Measurements from ENCODE around the gene LRIT1. TPM values are rescaled to one million over a fixed set of nuclear protein-coding genes. Genes with fewer than 3 reads are reported as not detected.

LRIT1 gene
- total and polyA plus RNA-seq, 2 of the 8 experiments (the other 6 are each of a cell fraction or from before 2014, with no cell fraction given) = 0.03 TPM; not detected in 1

DNA sequence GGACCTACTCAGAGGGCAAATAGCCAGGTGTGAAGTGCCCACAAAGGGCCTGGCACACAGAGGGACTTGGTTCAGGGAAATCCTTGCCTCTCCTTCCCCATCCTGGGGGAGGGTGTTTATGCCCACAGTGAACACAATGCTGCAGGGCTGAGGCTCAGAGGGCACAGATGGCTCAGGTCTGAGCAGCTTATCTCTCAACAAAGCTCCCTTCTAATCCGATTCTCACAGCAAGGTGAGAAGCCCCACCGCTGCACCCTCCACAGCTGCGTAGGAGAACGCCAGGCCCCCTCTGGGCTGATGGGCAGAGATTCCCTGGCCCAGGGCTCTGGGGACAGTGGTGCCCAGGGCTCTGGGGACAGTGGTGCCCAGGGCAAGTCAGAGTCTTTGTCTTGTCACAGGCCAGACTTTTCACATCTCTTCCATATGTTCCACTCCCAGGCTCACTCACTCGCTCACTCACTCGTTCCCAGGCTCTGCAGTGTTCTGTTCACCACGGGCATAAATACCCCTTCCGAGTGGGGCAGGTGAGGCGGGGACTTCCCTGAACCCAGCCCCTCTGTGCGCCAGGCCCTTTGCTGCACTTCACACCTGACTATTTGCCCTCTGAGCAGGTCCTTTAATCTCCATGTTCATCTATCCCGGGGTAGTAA is 55.7 kb downstream of the LRIT1 start:
- POLR2A ChIA-PET (ENCODE audit: partially characterized antibody) = interaction anchor here (0.6 to 1.5 kb wide), 2 partner anchors 10 to 46 kb away, joined by 3 to 4 read pairs; partner anchors contain the start of gene GHITM
- H3K9me3 ChIP-seq (ENCODE audit: insufficient read depth in 2 of 2, low read depth in 1 of 2, low read length in 1 of 2) = peaks cover 0 to 4% of the 10 kb centered on the region in 2 experiments; a peak in 1 of 4 replicates
- FAIRE-seq = no peak
- no peak overlapping the region for H3K27ac ChIP-seq (ENCODE audit: low read depth, low read length)
- 84% methylated on average over 11 of the region's 11 CpGs; no CpG with 5 or more reads in 1 of the 2 experiments for WGBS, 2 experiments (ENCODE audit: extremely low coverage in 1 of 2, insufficient coverage in 1 of 2, insufficient read length in 1 of 2, insufficient replicate concordance in 2 of 2, low coverage in 1 of 2, low lambda C conversion rate in 2 of 2, missing lambda C conversion rate in 1 of 2)
- H2AFZ ChIP-seq (ENCODE audit: low read length) = no peak overlapping the region
- no peak overlapping the region for H2BK20ac ChIP-seq (ENCODE audit: low read length)
- H3K4me2 ChIP-seq (ENCODE audit: insufficient read depth in 1 of 2, low read depth in 2 of 2, low read length in 2 of 2) = no peak overlapping the region
- H3K14ac ChIP-seq (ENCODE audit: insufficient read length) = no peak overlapping the region
- peaks cover 10% of the 10 kb centered on the region; the same call in 1 of the 2 replicates for H3K23me2 ChIP-seq (ENCODE audit: low read depth, low read length)
- no peak overlapping the region for H3K9ac ChIP-seq (replicated peaks in 1 of 4; ENCODE audit: extremely low read depth in 1 of 4, low read depth in 3 of 4, low read length in 3 of 4)
- H2AK5ac ChIP-seq (ENCODE audit: low read depth, low read length) = no peak overlapping the region
- H3K36me3 ChIP-seq (ENCODE audit: control insufficient read depth in 2 of 4, insufficient read depth in 4 of 4, low read length in 3 of 4) = no peaks in the 10 kb centered on the region; a peak in 1 of 8 replicates
- H2BK12ac ChIP-seq (ENCODE audit: low read depth, low read length) = no peak overlapping the region
- H3K4me3 ChIP-seq (ENCODE audit: extremely low read depth in 1 of 4, insufficient read depth in 2 of 4, low read depth in 3 of 4, low read length in 4 of 4) = no peak overlapping the region
- no peak overlapping the region for H4K91ac ChIP-seq (replicated peaks; ENCODE audit: insufficient read length, low read length)
- H3K4ac ChIP-seq (replicated peaks; ENCODE audit: insufficient read length, low read depth, low read length) = no peak overlapping the region
- no peak overlapping the region for H3K56ac ChIP-seq (replicated peaks; ENCODE audit: insufficient read length, low read depth, low read length)
- DNase-seq (ENCODE audit: low read depth in 1 of 2, low spot score in 2 of 2) = no peak
- no peak overlapping the region for H4K8ac ChIP-seq (ENCODE audit: extremely low read depth, insufficient read depth, low read length)
- H3K79me2 ChIP-seq (ENCODE audit: control insufficient read depth in 1 of 2, insufficient read depth in 2 of 2, low read length in 2 of 2) = no peaks in the 10 kb centered on the region
- H2BK15ac ChIP-seq (ENCODE audit: low read length) = no peak overlapping the region
- no peak overlapping the region for H2BK5ac ChIP-seq (ENCODE audit: low read depth, low read length)
- H3K4me1 ChIP-seq (replicated peaks in 1 of 4; ENCODE audit: control insufficient read depth in 3 of 4, insufficient read depth in 4 of 4, low read length in 3 of 4) = no peaks in the 10 kb centered on the region
- H3K79me1 ChIP-seq (ENCODE audit: low read depth, low read length) = peaks cover 4% of the 10 kb centered on the region; the same call in 1 of the 2 replicates
- H2BK120ac ChIP-seq (replicated peaks; ENCODE audit: low read depth, low read length) = no peak overlapping the region
- H3K27me3 ChIP-seq (replicated peaks in 1 of 4; ENCODE audit: control insufficient read depth in 3 of 4, extremely low read depth in 1 of 4, insufficient read depth in 3 of 4, low read length in 3 of 4) = 0 out of 7 replicates have a peak, but pooled peaks cover 0 to 2% (median 0%) of the 10 kb centered on the region in 4 experiments
- H3K18ac ChIP-seq (ENCODE audit: extremely low read depth, low read length) = no peak overlapping the region
- H3K23ac ChIP-seq (ENCODE audit: insufficient read length) = no peak overlapping the region
- H4K20me1 ChIP-seq (replicated peaks in 1 of 2; ENCODE audit: control insufficient read depth in 1 of 2, insufficient read depth in 2 of 2, low read length in 2 of 2) = peaks cover 0 to 8% of the 10 kb centered on the region in 2 experiments
- no peak overlapping the region for H4K5ac ChIP-seq (ENCODE audit: insufficient read length, low read depth, low read length)
- CTCF ChIA-PET (ENCODE audit: partially characterized antibody) = interaction anchor here (1.4 to 1.8 kb wide), 3 partner anchors 17 to 72 kb away, joined by 5 to 11 read pairs (median 6); no protein-coding TSS in a partner anchor
- TF ChIP-seq, protein P1, sequence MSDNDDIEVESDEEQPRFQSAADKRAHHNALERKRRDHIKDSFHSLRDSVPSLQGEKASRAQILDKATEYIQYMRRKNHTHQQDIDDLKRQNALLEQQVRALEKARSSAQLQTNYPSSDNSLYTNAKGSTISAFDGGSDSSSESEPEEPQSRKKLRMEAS (IDR thresholded peaks at IDR 0.05) = no peak
- no peak for TF ChIP-seq CBX5 (IDR thresholded peaks at IDR 0.05; ENCODE audit: low read depth, low read length)
- TF ChIP-seq CREB1 (IDR thresholded peaks at IDR 0.05) = no peak
- TF ChIP-seq ASH2L (IDR thresholded peaks at IDR 0.05; ENCODE audit: low read length) = no peak
- TF ChIP-seq, protein P2, sequence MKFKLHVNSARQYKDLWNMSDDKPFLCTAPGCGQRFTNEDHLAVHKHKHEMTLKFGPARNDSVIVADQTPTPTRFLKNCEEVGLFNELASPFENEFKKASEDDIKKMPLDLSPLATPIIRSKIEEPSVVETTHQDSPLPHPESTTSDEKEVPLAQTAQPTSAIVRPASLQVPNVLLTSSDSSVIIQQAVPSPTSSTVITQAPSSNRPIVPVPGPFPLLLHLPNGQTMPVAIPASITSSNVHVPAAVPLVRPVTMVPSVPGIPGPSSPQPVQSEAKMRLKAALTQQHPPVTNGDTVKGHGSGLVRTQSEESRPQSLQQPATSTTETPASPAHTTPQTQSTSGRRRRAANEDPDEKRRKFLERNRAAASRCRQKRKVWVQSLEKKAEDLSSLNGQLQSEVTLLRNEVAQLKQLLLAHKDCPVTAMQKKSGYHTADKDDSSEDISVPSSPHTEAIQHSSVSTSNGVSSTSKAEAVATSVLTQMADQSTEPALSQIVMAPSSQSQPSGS (IDR thresholded peaks at IDR 0.05; ENCODE audit: low read length) = no peak
- no peak for TF ChIP-seq EZH2 (IDR thresholded peaks at IDR 0.05; ENCODE audit: low read depth, low read length, severe bottlenecking)
- TF ChIP-seq, protein P3, sequence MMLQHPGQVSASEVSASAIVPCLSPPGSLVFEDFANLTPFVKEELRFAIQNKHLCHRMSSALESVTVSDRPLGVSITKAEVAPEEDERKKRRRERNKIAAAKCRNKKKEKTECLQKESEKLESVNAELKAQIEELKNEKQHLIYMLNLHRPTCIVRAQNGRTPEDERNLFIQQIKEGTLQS (IDR thresholded peaks at IDR 0.05; ENCODE audit: insufficient read depth, low read depth, low read length) = no peak
- no peak for TF ChIP-seq CTBP2 (IDR thresholded peaks at IDR 0.05; ENCODE audit: borderline replicate concordance, insufficient read depth, insufficient read length, low read length)
